Natural killer cell (primary cell): Measurements from ENCODE around the gene WRNIP1. TPM values are rescaled to one million over a fixed set of nuclear protein-coding genes. Genes with fewer than 3 reads are reported as not detected.

Experiments
- ATAC-seq, 3 donors: fragments of 150-1000 bp in 2 of 3; fragments of 200-7000 bp in 1 of 3; cut with Tn5 transposase; 1 replicate in 1 of 3; 2 replicates in 2 of 3; pipeline ENCODE4 v1.10.0; 2021; ENCODE audit warnings: mild to moderate bottlenecking in 2 of 3, moderate library complexity in 2 of 3
- DNase-seq, 2 donors: peaks; one replicate each; pipeline versions ENCODE4 v3.0.0 to v3.0.0-alpha.2; 2013 to 2021; ENCODE audit warnings: mixed read lengths in 1 of 2
- H3K27ac ChIP-seq: one replicate; pipeline ENCODE4 v1.5.1; 2013; ENCODE audit warnings: mild to moderate bottlenecking, low read length
- H3K27me3 ChIP-seq: one replicate; pipeline ENCODE4 v1.6.1; 2013; ENCODE audit warnings: low read length; ENCODE audit not compliant: control insufficient read depth, insufficient read depth
- H3K36me3 ChIP-seq: one replicate; pipeline ENCODE4 v1.6.1; 2013; ENCODE audit warnings: low read length; ENCODE audit not compliant: control insufficient read depth, insufficient read depth
- H3K4me1 ChIP-seq: one replicate; pipeline ENCODE4 v1.6.1; 2013; ENCODE audit warnings: low read length; ENCODE audit not compliant: control insufficient read depth, insufficient read depth
- H3K4me3 ChIP-seq: one replicate; pipeline ENCODE4 v1.5.1; 2013; ENCODE audit warnings: low read length
- H3K9me3 ChIP-seq: one replicate; pipeline ENCODE4 v1.6.1; 2013; ENCODE audit warnings: low read length; ENCODE audit not compliant: control insufficient read depth, insufficient read depth
- H3K27ac Mint-ChIP-seq, 2 donors: one replicate each; pipeline ENCODE4 v1.8.0; 2022; ENCODE audit warnings: mild to moderate bottlenecking in 2 of 2, mixed read lengths in 2 of 2, moderate library complexity in 1 of 2
- H3K27me3 Mint-ChIP-seq, 2 donors: one replicate each; pipeline ENCODE4 v1.8.0; 2022; ENCODE audit warnings: low read depth in 2 of 2, mixed read lengths in 2 of 2
- H3K36me3 Mint-ChIP-seq: one replicate; pipeline ENCODE4 v1.8.0; 2022; ENCODE audit warnings: mixed read lengths
- H3K4me1 Mint-ChIP-seq, 2 donors: one replicate each; pipeline ENCODE4 v1.8.0; 2022; ENCODE audit warnings: mixed read lengths in 2 of 2
- H3K4me3 Mint-ChIP-seq: one replicate; pipeline ENCODE4 v1.8.0; 2022; ENCODE audit warnings: mild to moderate bottlenecking, moderate library complexity, mixed read lengths
- H3K9me3 Mint-ChIP-seq, 2 donors: one replicate each; pipeline ENCODE4 v1.8.0; 2022; ENCODE audit warnings: mixed read lengths in 2 of 2
- WGBS: methylation state at CpG from one replicate; pipeline ENCODE4 v1.1.7; 2013; ENCODE audit warnings: missing lambda C conversion rate; ENCODE audit not compliant: insufficient coverage; 5-methylcytosine and 5-hydroxymethylcytosine counted together
- intact Hi-C: fragments of 100-400 bp; cut with micrococcal nuclease; formaldehyde crosslinking; loops from one replicate; pipeline ENCODE4 v1.14.2; 2022
- total RNA-seq, 4 donors: library from RNA; stranded (reverse); fragments of 120-200 nt in 1 of 4; gene quantifications; one replicate each; pipeline versions ENCODE4 v1.2.3 to v1.2.4, GENCODE V29; 2013 to 2022
- TF ChIP-seq, protein P1 (sequence below): fragments of 200-600 bp; IDR thresholded peaks from one replicate; pipeline ENCODE4 v1.8.0; 2022; ENCODE audit warnings: antibody characterized with exemption

Gene WRNIP1
- total RNA-seq, 3 donors from 2014 or later (not counting 1 experiment from before 2014, with no cell fraction given), result 27.9 to 34.8 (median 30.5) TPM

DNA sequence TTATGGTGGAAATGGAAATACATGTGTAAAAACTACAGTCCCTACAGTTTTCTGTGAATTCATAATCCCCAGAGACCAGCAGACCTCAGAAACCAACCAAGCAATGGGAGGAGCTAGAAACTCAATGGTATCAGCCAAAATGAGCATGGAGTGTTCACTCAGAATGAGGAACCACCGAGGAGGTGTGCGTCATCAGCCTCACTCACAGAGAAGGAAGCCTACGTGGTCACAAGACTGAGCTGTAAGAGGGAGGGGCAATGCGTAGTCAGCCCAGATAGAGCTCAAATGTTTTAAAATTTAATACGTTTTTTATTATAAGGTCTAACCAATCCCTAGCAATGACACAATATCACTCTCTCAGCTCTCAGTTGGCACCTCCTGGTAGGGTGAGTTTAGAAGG, 31.9 kb upstream of the WRNIP1 start:
- WGBS, result 20% methylated on average over 4 of the region's 5 CpGs
- H3K27ac Mint-ChIP-seq, result no peak overlapping the region
- H3K4me3 Mint-ChIP-seq, result no peak overlapping the region
- no peaks in the 10 kb centered on the region for H3K9me3 Mint-ChIP-seq
- DNase-seq (peak in 1 of 2 donors; percentile 49), ATAC-seq (peak; percentile 90 to 92 (median 90))
- Histone ChIP-seq H3K36me3 (no peaks in the 10 kb centered on the region), H3K9me3 (no peaks in the 10 kb centered on the region), H3K4me3 (no peak overlapping the region), H3K4me1 (no peaks in the 10 kb centered on the region), H3K27ac (peak overlapping the region; percentile 40), H3K27me3 (no peaks in the 10 kb centered on the region)
- TF ChIP-seq, protein P1, sequence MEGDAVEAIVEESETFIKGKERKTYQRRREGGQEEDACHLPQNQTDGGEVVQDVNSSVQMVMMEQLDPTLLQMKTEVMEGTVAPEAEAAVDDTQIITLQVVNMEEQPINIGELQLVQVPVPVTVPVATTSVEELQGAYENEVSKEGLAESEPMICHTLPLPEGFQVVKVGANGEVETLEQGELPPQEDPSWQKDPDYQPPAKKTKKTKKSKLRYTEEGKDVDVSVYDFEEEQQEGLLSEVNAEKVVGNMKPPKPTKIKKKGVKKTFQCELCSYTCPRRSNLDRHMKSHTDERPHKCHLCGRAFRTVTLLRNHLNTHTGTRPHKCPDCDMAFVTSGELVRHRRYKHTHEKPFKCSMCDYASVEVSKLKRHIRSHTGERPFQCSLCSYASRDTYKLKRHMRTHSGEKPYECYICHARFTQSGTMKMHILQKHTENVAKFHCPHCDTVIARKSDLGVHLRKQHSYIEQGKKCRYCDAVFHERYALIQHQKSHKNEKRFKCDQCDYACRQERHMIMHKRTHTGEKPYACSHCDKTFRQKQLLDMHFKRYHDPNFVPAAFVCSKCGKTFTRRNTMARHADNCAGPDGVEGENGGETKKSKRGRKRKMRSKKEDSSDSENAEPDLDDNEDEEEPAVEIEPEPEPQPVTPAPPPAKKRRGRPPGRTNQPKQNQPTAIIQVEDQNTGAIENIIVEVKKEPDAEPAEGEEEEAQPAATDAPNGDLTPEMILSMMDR, result no peak
- peaks cover 6 to 8% of the 10 kb centered on the region in 2 donors for H3K27me3 Mint-ChIP-seq
- H3K36me3 Mint-ChIP-seq, result no peaks in the 10 kb centered on the region
- H3K4me1 Mint-ChIP-seq, result peaks cover 0 to 4% of the 10 kb centered on the region in 2 donors
- intact Hi-C loops, result no loop called here

DNA sequence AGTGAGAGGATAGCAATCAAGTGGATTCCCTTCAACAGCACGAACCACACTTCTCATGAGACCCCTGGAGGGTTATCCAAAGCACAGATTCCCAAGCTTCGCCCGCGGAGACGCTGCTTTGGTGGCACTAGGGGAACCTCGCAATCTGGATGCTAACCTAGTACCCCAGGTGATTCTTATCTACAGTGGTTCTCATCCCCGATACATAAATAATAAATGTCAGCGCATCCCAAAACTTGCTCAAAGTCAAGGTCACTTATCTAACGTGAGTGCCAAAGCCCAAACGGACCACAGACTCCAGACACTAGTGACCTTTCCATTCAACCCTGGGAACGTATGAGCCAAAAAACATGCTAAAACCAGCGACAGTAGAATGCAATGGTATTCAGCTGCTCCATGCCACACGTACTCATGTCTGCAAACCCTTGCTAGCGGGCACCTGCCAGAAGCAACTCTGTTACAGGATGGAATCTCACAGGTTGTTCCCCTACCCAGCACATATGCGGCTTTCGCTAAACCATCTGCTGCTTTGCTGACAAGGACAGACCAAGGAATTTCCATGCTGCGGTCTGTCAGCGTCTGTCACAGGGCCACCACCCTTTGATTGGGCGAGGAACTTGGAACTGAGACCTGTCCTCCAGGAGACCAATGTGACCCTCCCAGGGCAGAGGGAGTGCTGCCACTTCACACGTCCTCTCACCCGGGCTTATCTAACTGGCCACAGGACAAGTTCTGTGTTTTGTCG, 31.3 kb upstream of the WRNIP1 start:
- H3K4me3 Mint-ChIP-seq, result no peak overlapping the region
- Histone ChIP-seq H3K27me3 (no peaks in the 10 kb centered on the region), H3K9me3 (no peaks in the 10 kb centered on the region), H3K4me3 (no peak overlapping the region), H3K4me1 (no peaks in the 10 kb centered on the region), H3K36me3 (no peaks in the 10 kb centered on the region), H3K27ac (peak overlapping the region; percentile 40)
- H3K27ac Mint-ChIP-seq, result no peak overlapping the region
- TF ChIP-seq, protein P1, result no peak
- peaks cover 0 to 4% of the 10 kb centered on the region in 2 donors for H3K4me1 Mint-ChIP-seq
- H3K9me3 Mint-ChIP-seq, result no peaks in the 10 kb centered on the region
- no peak for ATAC-seq
- intact Hi-C loops, result no loop called here
- WGBS, result 91% methylated on average over 21 of the region's 22 CpGs
- no peak for DNase-seq
- H3K36me3 Mint-ChIP-seq, result no peaks in the 10 kb centered on the region
- peaks cover 4 to 6% of the 10 kb centered on the region in 2 donors for H3K27me3 Mint-ChIP-seq

DNA sequence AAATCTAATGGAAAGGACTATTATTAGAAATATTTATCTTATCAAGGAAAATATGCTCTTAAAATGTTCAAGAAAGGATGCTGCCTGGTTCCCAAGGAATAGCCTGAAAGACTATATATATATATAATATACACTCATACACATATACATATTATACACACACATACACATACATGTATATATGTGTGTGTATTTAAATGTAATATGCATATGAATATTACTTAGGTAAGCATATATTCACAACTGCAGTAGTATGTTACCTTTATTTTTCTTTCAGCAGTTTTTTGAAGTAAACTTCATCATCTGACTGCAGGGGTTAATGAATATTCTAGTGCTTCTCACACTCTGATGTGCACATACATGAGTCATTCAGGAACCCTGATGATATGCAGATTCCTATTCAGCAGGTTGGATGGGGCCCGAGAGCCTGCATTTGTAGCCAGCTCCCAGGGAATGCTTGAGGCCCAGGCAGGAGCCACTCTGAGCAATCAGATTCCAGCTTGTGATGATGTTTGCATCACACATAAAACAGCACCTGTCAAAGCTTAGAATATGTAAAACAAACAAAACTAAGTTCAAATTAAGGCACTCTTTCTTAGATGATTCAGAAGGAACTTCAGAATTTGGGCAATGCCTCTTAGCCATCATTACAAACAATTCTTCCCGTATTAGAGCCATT, 30.6 kb upstream of the WRNIP1 start:
- Mint-ChIP-seq H3K36me3 (no peaks in the 10 kb centered on the region), H3K9me3 (no peaks in the 10 kb centered on the region), H3K4me1 (peaks cover 0 to 4% of the 10 kb centered on the region in 2 donors), H3K27ac (no peak overlapping the region), H3K27me3 (peaks cover 4 to 6% of the 10 kb centered on the region in 2 donors), H3K4me3 (no peak overlapping the region)
- TF ChIP-seq, protein P1, result no peak
- no peaks in the 10 kb centered on the region for H3K36me3 ChIP-seq
- 92% methylated on average over 2 of the region's 2 CpGs for WGBS
- DNase-seq (no peak), ATAC-seq (no peak)
- no peaks in the 10 kb centered on the region for H3K27me3 ChIP-seq
- no peak overlapping the region for H3K27ac ChIP-seq
- H3K4me3 ChIP-seq, result no peak overlapping the region
- H3K9me3 ChIP-seq, result no peaks in the 10 kb centered on the region
- H3K4me1 ChIP-seq, result no peaks in the 10 kb centered on the region
- intact Hi-C loops, result no loop called here
